Activated naive CD4-positive, alpha-beta T cell treated with anti-CD3 and anti-CD28 coated beads, Interleukin-2, amount 10 ng/mL, durations not matched to agents 7 days and 5 days (primary cell): Measurements from ENCODE around the gene ARFGEF2.
A peak's percentile ranks its signal among the peaks of the same experiment; 100 is the strongest.
"Not testable (repeated sequence)": the region's sequence is repeated elsewhere in the genome, so short reads cannot be mapped to it uniquely, and the experiment has no call there.

Source experiments
- CTCF ChIA-PET: fragments of 350-600 bp; sonication (Branson Sonifier 250); formaldehyde crosslinking; loops from one replicate; lab custom pipeline; 2021; ENCODE audit warnings: antibody characterized with exemption; lab: Charles Lee
- DNase-seq: peaks from one replicate; pipeline ENCODE4 v3.0.0-alpha.2; 2020
- H3K27ac Mint-ChIP-seq: one replicate; pipeline ENCODE4 v1.8.0; 2021; ENCODE audit warnings: mild to moderate bottlenecking, moderate library complexity, mixed read lengths
- H3K27me3 Mint-ChIP-seq: one replicate; pipeline ENCODE4 v1.8.0; 2021; ENCODE audit warnings: mild to moderate bottlenecking, mixed read lengths
- H3K36me3 Mint-ChIP-seq: one replicate; pipeline ENCODE4 v1.8.0; 2021; ENCODE audit warnings: mixed read lengths
- H3K4me1 Mint-ChIP-seq: one replicate; pipeline ENCODE4 v1.8.0; 2021; ENCODE audit warnings: mixed read lengths
- H3K4me3 Mint-ChIP-seq: one replicate; pipeline ENCODE4 v1.8.0; 2021; ENCODE audit warnings: mild to moderate bottlenecking, moderate library complexity, mixed read lengths
- H3K9me3 Mint-ChIP-seq: one replicate; pipeline ENCODE4 v1.8.0; 2021; ENCODE audit warnings: mixed read lengths

ARFGEF2 gene

DNA sequence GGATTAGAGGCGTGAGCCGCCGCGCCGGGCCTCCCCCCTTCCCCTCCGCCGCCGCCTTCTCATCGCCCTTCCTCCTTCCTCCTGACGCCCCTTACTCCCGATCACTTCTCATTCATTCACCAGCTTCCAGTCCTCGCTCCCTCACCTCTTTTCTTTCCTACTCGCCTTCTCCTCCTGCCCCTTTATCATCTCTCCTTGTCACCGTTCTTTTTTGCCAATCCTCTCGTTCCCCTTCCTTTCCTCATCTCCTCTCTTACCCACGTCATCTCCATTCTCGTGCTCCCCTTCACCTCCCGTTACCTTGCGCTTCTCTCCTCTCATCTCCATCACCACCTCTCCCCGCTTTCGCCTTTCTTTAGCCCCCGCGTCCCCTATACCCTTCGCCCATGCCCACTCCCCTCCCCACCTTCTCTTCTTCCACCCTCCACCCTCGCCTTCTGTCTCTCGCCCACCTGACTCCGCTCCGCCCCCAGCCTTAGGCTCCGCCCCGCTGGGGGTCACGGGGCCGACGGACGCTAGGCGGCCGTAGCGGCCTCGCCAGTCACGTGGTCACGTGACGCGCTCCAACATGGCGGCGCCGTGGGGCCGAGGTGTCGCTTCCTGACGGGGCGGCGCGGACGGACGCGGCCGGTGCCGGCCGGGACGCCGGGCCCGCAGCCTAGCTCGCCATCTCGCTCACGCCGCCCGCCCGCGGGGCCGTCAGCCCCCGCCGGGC lies at the start of gene ARFGEF2:
TSS of gene ARFGEF2 (plus strand) at position 544 of the 715 bp plus-strand sequence. CDS start 179 bp downstream, outside the sequence.
- DNase-seq: peak; percentile 94
- Mint-ChIP-seq H3K36me3 (no peaks in the 10 kb centered on the region), H3K4me1 (peaks cover 36% of the 10 kb centered on the region), H3K4me3 (peak within 1 kb of the TSS; percentile 89), H3K27me3 (peaks cover 4% of the 10 kb centered on the region), H3K27ac (peak within 1 kb of the TSS; percentile 89), H3K9me3 (no peaks in the 10 kb centered on the region)
- CTCF ChIA-PET: interaction anchor here (0.8 to 0.9 kb wide), 2 partner anchors 17 to 264 kb away, joined by 3 read pairs; no protein-coding TSS in a partner anchor

- DNase-seq: no peak
- Mint-ChIP-seq H3K27ac (no peak overlapping the region), H3K27me3 (peaks cover 17% of the 10 kb centered on the region), H3K4me1 (peaks cover 20% of the 10 kb centered on the region), H3K4me3 (no peak overlapping the region), H3K36me3 (peaks cover 7% of the 10 kb centered on the region), H3K9me3 (peaks cover 6% of the 10 kb centered on the region)
- CTCF ChIA-PET: no interaction called here
Measured at GRCh38 chr20:48875233-48875913, 46.1 kb upstream of the ARFGEF2 start.

- CTCF ChIA-PET: no interaction called here
- H3K27me3 Mint-ChIP-seq: peaks cover 17% of the 10 kb centered on the region
- no peak overlapping the region for H3K27ac Mint-ChIP-seq
- peaks cover 7% of the 10 kb centered on the region for H3K36me3 Mint-ChIP-seq
- no peak overlapping the region for H3K4me3 Mint-ChIP-seq
- peaks cover 20% of the 10 kb centered on the region for H3K4me1 Mint-ChIP-seq
- DNase-seq: no peak
- H3K9me3 Mint-ChIP-seq: peaks cover 6% of the 10 kb centered on the region
Measured at GRCh38 chr20:48875914-48876240, 45.6 kb upstream of the ARFGEF2 start.

- no peak overlapping the region for H3K4me3 Mint-ChIP-seq
- H3K27ac Mint-ChIP-seq: no peak overlapping the region
- no peak for DNase-seq
- CTCF ChIA-PET: interaction anchor here (0.9 to 1.2 kb wide), 4 partner anchors 45 to 241 kb away, joined by 3 to 4 read pairs (median 3); no protein-coding TSS in a partner anchor
- H3K36me3 Mint-ChIP-seq: peaks cover 4% of the 10 kb centered on the region
- peaks cover 17% of the 10 kb centered on the region for H3K27me3 Mint-ChIP-seq
- peaks cover 3% of the 10 kb centered on the region for H3K9me3 Mint-ChIP-seq
- peaks cover 17% of the 10 kb centered on the region for H3K4me1 Mint-ChIP-seq
Measured at GRCh38 chr20:48877304-48877703, 44.2 kb upstream of the ARFGEF2 start.

GRCh38 chr20:48878534-48879248 lies 42.8 kb upstream of the ARFGEF2 start:
- CTCF ChIA-PET: interaction anchor here (1.2 kb wide), 1 partner anchor 126 kb away, joined by 3 read pairs; no protein-coding TSS in a partner anchor
- no peak overlapping the region for H3K27ac Mint-ChIP-seq
- H3K4me1 Mint-ChIP-seq: peaks cover 9% of the 10 kb centered on the region
- no peaks in the 10 kb centered on the region for H3K9me3 Mint-ChIP-seq
- H3K4me3 Mint-ChIP-seq: no peak overlapping the region
- no peak for DNase-seq
- H3K27me3 Mint-ChIP-seq: peaks cover 17% of the 10 kb centered on the region
- H3K36me3 Mint-ChIP-seq: no peaks in the 10 kb centered on the region

DNA sequence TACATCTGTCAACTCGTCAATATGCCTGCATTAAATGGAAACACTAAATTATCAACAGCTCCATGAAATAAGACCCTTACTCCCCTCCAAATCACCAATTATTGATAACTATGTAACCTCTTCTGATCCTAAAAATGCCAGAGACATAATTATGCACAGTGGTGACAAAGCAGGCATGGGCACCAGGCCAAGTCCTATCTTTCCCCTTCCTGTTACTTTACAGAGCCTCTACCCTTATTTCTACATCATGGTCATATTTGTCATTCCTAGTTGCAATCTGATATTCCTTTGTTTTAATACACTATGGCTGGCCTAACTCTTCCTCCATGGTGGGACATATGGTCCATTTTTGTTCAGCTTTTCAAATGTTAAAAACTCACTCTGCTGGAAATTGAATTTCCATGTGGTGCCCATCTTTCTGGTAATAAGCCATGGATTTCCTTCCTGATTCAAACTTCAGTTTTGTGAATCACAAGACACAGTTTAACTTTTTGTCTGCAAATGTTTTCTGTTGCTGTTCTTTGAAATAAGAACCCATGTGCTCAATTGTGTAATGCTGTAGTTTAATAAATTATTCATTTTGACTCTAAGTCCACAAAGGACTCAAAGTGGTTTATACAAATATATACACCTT lies 41.8 kb upstream of the ARFGEF2 start:
- Mint-ChIP-seq H3K27ac (no peak overlapping the region), H3K36me3 (no peaks in the 10 kb centered on the region), H3K27me3 (peaks cover 13% of the 10 kb centered on the region), H3K4me3 (no peak overlapping the region), H3K9me3 (no peaks in the 10 kb centered on the region), H3K4me1 (peaks cover 7% of the 10 kb centered on the region)
- no peak for DNase-seq
- CTCF ChIA-PET: no interaction called here

- peaks cover under 1% of the 10 kb centered on the region for H3K4me1 Mint-ChIP-seq
- no peak overlapping the region for H3K27ac Mint-ChIP-seq
- no peaks in the 10 kb centered on the region for H3K36me3 Mint-ChIP-seq
- DNase-seq: no peak
- CTCF ChIA-PET: no interaction called here
- no peak overlapping the region for H3K4me3 Mint-ChIP-seq
- H3K27me3 Mint-ChIP-seq: peaks cover 7% of the 10 kb centered on the region
- no peaks in the 10 kb centered on the region for H3K9me3 Mint-ChIP-seq
Measured at GRCh38 chr20:48880331-48880730, 41.2 kb upstream of the ARFGEF2 start.

GRCh38 chr20:48880981-48881657 lies 40.4 kb upstream of the ARFGEF2 start:
- no peaks in the 10 kb centered on the region for H3K36me3 Mint-ChIP-seq
- H3K27me3 Mint-ChIP-seq: no peaks in the 10 kb centered on the region
- no peaks in the 10 kb centered on the region for H3K4me1 Mint-ChIP-seq
- H3K4me3 Mint-ChIP-seq: no peak overlapping the region
- CTCF ChIA-PET: no interaction called here
- no peak for DNase-seq
- H3K27ac Mint-ChIP-seq: no peak overlapping the region
- no peaks in the 10 kb centered on the region for H3K9me3 Mint-ChIP-seq

DNA sequence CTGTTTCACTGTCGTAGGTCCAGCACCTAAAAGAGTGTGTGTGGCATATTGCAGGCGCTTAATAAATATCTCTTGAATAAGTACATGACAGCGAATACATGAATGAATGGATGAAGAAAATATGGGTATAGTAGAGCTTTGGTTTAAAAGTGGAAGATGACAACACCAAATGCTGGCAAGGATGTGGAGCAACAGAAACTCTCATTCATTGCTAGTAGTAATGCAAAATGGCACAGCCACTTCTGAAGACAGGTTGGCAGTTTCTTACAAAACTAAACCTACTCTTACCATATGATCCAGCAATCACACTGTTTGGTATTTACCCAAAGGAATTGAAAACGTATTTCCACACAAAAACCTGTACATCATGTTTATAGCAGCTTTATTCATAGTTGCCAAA lies 36.3 kb upstream of the ARFGEF2 start:
- Mint-ChIP-seq H3K4me1 (no peaks in the 10 kb centered on the region), H3K9me3 (no peaks in the 10 kb centered on the region), H3K27ac (no peak overlapping the region), H3K4me3 (no peak overlapping the region), H3K27me3 (peaks cover 11% of the 10 kb centered on the region), H3K36me3 (no peaks in the 10 kb centered on the region)
- no peak for DNase-seq
- CTCF ChIA-PET: no interaction called here

GRCh38 chr20:48886194-48886593 lies 35.3 kb upstream of the ARFGEF2 start:
- no peak for DNase-seq
- peaks cover 21% of the 10 kb centered on the region for H3K27me3 Mint-ChIP-seq
- CTCF ChIA-PET: interaction anchor here (0.9 to 1.3 kb wide), 2 partner anchors 19 to 229 kb away, joined by 5 to 6 read pairs; no protein-coding TSS in a partner anchor
- no peak overlapping the region for H3K4me3 Mint-ChIP-seq
- no peaks in the 10 kb centered on the region for H3K9me3 Mint-ChIP-seq
- no peaks in the 10 kb centered on the region for H3K36me3 Mint-ChIP-seq
- no peak overlapping the region for H3K27ac Mint-ChIP-seq
- no peaks in the 10 kb centered on the region for H3K4me1 Mint-ChIP-seq

GRCh38 chr20:48886811-48887210 lies 34.7 kb upstream of the ARFGEF2 start:
- Mint-ChIP-seq H3K27me3 (peaks cover 27% of the 10 kb centered on the region), H3K27ac (no peak overlapping the region), H3K9me3 (no peaks in the 10 kb centered on the region), H3K36me3 (no peaks in the 10 kb centered on the region), H3K4me3 (no peak overlapping the region), H3K4me1 (no peaks in the 10 kb centered on the region)
- CTCF ChIA-PET: interaction anchor here (0.9 to 1.3 kb wide), 2 partner anchors 18 to 229 kb away, joined by 5 to 6 read pairs; no protein-coding TSS in a partner anchor
- DNase-seq: no peak

DNA sequence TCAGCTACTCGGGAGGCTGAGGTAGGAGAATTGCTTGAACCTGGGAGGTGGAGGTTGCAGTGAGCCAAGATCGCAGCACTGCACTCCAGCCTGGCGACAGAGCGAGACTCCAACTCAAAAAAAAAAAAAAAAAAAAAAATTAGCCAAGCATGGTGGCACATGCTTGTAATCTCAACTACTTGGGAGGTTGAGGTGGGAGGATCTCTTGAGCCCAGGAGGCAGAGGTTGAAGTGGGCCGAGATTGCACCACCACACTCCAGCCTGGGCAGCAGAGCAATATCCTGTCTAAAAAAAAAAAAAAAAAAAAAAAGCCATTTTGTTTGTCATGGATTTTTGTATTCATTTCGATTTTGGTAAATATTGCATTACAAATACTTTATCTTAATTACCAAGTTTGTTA lies 33.0 kb upstream of the ARFGEF2 start:
- H3K4me1 Mint-ChIP-seq, H3K4me3 Mint-ChIP-seq, H3K36me3 Mint-ChIP-seq, CTCF ChIA-PET, H3K9me3 Mint-ChIP-seq, DNase-seq, H3K27ac Mint-ChIP-seq: not testable (repeated sequence)
- peaks cover 37% of the 10 kb centered on the region for H3K27me3 Mint-ChIP-seq

DNA sequence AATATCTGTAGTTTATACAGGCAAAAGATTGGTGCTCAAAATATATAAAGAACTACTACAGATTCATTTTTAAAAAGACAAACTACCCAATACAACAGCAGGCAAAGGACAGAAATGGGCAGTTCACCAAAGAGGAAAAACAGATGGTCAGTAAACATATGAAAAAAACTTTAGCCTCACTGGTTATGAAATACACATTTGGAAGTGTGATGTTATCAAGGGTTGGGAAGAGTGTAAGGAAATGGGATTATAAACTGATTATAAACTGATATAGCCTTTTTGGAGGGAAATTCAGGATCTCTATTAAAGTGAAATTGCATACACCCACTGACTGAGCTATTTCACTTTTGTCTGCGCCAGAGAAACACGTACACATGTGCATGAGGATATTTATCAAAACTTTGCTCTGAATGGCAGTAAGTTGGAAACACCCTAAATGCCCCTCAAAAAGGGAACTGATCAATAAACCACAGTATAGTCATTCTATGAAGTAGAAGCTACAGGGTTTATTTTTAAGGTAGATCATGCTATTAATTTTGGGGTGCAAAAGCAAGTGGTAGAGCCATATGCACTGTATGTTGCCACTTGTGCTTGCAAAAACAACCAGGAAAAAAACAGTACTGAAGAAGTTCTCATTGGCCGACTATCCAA lies 32.2 kb upstream of the ARFGEF2 start:
- H3K9me3 Mint-ChIP-seq: no peaks in the 10 kb centered on the region
- DNase-seq: no peak
- CTCF ChIA-PET: no interaction called here
- no peak overlapping the region for H3K27ac Mint-ChIP-seq
- H3K4me3 Mint-ChIP-seq: no peak overlapping the region
- no peaks in the 10 kb centered on the region for H3K4me1 Mint-ChIP-seq
- H3K27me3 Mint-ChIP-seq: peaks cover 37% of the 10 kb centered on the region
- H3K36me3 Mint-ChIP-seq: no peaks in the 10 kb centered on the region
